HG03103 (cell line): ENCODE measurements around the gene ZNF84.

Experiments
- ATAC-seq: cut with Tn5 transposase; IDR thresholded peaks from one replicate; pipeline ENCODE4 v1.9.1; 2021; ENCODE audit warnings: low read depth; ENCODE audit not compliant: unreplicated experiment

ZNF84 gene

DNA sequence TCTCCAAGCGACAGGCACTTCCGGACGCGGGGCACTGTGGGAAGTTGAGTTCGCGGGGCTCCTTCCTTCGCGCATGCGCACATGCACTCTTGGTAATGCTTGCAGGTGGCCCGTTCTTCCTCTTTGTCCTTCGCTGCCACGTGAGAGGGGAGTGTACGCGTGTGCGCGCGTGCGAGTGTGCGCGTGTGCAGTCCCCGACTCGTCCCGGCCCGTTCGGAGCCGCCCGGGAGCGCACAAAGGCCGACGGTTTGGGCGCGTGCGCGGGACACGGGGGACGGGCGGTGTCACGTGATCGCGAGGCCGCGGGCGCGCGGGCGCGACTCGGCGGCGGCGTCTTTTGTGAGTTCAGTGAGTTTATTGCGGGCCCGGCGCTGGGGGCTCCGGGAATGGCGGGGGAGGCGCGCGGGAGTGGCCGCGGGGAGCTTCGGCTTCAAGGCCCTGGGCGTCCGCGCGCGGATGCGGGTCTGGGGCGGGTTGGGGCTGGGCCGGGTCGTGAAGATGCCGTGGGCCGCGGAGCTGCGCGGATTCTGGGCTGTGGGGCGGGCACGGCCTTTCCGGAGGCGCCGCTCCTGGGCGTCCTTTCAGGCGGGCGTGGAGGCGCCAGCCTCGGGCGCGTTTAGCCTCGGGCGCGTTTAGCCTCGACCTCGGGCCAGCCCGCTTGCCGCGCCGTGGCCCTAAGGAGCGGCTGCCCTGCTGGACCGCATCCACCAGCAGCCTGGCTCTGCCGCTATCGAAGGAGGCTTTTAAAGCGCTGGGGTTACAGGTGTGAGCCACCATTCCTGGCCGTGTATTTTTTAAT lies at the start of gene ZNF84:
TSS of gene ZNF84 (plus strand) at position 303 of the 799 bp plus-strand sequence. CDS start 3,959 bp downstream, outside the sequence.
- peak; percentile 85 for ATAC-seq

GRCh38 chr12:132998741-132999140 lies 38.6 kb upstream of the ZNF84 start:
- ATAC-seq = no peak

- no peak for ATAC-seq
Measured at GRCh38 chr12:133010657-133011297, 26.5 kb upstream of the ZNF84 start.

GRCh38 chr12:133023566-133023965 lies 13.7 kb upstream of the ZNF84 start:
- no peak for ATAC-seq

DNA sequence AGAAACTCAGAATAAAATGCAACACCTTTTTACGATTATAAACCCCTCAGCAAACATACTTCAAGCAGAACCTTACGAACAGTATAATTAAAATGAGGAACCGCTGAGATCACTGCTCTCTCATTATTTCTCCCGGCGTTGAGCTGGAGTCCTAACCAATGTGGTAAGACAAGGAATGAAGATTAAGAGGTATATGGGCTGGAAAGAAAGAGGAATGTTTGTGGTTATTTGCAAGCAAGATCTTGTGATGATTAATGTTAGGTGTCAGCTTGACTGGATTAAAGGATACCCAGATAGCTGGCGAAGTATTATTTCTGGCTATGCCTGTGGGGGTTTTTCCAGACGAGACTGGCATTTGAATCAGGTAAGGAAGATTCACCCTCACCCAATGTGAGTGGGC lies 10.3 kb upstream of the ZNF84 start:
- ATAC-seq = no peak

DNA sequence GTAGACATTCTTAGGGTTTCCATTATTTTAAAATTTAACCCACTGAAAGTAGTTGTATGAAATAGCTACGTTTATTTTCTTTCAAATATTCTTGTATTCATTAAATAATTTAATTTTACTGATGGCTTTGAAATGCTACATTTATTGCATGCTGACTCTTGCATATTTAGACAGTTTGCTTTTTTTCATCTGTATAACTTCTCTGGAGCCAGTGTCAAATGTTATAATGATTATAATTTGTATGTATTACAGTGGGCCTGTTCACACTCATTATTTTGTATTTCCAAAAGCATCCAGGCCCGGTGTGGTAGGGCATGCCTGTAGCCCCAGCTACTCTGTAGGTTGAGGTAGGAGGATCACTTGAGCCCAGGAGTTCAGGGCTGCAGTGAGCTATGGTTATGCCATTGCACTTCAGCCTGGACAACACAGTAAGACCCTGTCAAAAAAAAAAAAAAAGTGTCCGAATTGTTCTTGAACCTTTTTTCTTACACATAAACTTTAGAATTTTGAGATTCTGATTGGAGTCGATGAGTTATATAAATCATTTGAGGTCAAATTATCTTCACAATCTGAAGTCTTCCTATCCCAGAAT lies 905 bp downstream of the ZNF84 start:
- ATAC-seq = no peak

GRCh38 chr12:133046698-133047097 lies 9.4 kb downstream of the ZNF84 start:
- ATAC-seq = no peak

DNA sequence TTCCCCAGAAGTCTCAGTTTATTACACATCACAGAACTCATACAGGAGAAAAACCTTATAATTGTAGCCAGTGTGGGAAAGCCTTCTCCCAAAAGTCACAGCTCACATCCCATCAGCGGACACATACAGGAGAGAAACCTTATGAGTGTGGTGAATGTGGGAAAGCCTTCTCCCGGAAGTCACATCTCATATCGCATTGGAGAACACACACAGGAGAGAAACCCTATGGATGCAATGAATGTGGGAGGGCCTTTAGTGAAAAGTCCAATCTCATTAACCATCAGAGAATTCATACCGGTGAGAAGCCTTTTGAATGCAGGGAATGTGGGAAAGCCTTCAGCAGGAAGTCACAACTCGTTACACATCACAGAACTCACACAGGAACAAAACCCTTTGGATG lies 20.1 kb downstream of the ZNF84 start:
- no peak for ATAC-seq

DNA sequence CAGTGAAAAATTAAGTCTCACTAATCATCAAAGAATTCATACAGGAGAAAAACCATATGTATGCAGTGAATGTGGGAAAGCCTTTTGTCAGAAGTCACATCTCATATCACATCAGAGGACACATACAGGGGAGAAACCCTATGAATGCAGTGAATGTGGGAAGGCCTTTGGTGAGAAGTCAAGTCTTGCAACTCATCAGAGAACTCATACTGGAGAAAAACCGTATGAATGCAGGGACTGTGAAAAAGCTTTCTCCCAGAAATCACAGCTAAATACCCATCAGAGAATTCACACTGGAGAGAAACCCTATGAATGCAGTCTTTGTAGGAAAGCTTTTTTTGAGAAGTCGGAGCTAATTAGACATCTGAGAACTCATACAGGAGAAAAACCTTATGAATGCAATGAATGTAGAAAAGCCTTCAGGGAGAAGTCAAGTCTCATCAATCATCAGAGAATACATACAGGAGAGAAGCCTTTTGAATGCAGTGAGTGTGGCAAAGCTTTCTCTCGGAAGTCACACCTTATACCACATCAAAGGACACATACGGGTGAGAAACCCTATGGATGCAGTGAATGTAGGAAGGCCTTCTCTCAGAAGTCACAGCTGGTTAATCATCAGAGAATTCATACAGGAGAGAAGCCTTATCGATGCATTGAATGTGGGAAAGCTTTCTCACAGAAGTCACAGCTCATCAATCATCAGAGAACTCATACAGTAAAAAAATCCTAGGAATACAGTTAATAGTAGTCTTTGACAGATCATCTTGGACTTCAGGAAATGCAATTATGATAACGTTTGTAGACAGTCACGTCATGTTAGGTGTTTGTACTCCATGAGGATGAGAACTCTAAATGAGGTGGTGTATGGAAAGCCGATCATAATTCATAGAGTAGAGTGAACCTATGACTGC lies 21.1 kb downstream of the ZNF84 start:
- no peak for ATAC-seq

DNA sequence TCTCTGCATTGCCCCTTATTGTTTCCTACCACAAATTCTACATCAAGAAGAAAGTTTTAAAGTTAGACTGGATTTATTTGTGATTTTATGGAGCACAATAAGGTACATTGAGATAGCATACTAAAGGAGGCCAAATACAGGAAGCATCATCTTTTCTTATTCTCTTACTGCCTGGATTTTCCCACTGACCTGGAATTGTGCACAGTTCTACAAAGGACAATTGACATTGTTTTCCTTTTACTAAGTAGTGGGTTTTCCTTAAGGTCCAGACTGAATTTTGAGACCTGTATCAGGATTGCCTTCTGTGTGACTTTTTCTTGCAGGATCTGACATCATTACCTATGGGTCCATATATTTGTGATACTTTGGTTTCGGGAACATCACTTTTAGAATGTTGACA lies 24.6 kb downstream of the ZNF84 start:
- ATAC-seq = no peak

DNA sequence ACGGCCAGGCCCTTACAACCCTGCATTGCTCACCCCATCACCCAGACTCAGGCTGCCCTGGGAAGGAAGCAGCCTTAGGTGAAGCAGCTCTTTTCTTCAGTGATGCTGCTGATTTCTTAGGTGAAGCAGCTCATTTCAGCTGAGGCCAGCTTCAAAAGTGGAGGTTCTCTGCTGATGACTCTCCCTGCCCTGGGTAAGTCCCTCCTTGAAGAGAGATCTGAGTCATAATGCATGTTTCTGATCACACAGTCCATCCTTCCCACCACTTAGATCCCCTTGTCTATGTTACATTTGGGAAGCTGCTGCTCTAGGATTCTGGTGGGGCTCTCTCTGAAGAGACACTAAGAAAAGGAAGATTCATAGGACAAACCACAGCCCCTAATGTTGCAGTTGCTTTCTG lies 26.2 kb downstream of the ZNF84 start:
- ATAC-seq = no peak

- ATAC-seq = no peak
Measured at GRCh38 chr12:133073836-133074235, 36.5 kb downstream of the ZNF84 start.

- peak; percentile 64 for ATAC-seq
Measured at GRCh38 chr12:133080026-133080367, 42.7 kb downstream of the ZNF84 start.

- peak; percentile 73 for ATAC-seq
Measured at GRCh38 chr12:133080368-133081158, 43.3 kb downstream of the ZNF84 start, which contains the start of gene ZNF140. Gene ZNF140, plus strand, starts transcription at chr12:133080923. Its CDS starts 398 bp downstream, at chr12:133081321.

GRCh38 chr12:133081159-133081780 lies 44.0 kb downstream of the ZNF84 start:
- no peak for ATAC-seq

DNA sequence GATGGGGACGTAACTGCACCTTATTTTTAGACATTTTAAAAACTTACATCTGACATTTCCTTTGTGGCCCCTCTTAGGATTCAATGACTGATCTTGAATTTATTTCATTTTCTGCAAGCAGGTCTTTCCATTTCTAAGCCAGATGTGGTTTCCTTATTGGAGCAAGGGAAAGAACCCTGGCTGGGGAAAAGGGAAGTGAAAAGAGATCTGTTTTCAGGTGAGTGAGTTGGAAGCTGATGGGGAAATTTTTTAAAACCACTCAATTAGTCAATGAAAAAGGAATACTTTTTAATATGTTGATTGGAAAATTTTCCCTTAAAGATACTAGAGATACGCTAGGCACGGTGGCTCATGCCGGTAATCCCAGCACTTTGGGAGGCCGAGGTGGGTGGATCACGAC lies 46.0 kb downstream of the ZNF84 start:
- no peak for ATAC-seq

GRCh38 chr12:133105620-133106019 lies 68.3 kb downstream of the ZNF84 start:
- no peak for ATAC-seq

DNA sequence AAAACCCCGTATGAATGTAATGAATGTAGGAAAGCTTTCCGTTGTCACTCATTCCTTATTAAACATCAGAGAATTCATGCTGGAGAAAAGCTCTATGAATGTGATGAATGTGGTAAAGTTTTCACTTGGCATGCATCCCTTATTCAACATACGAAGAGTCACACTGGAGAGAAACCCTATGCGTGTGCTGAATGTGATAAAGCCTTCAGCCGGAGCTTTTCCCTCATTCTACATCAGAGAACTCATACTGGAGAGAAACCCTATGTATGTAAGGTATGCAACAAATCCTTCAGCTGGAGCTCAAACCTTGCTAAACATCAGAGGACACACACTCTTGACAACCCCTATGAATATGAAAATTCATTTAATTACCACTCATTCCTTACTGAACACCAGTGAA lies 68.9 kb downstream of the ZNF84 start:
- no peak for ATAC-seq

DNA sequence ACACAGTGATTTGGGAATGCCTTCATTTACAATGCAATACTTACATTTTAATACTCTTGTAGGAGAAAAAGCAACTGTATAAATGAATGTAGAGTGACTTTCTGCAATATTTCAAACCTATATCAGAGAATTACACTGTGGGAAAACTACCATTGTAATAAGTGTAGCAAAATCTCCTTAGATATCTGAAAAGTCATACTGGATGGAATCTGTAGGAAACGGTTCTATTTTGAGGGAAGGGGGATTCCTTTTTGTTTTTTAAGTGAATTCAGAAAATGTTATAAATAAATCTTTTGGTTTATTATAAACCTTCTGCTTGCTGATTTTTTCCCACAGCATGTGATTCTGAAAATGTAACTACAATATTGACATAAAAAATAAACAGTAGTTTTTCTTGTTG lies 69.8 kb downstream of the ZNF84 start:
- no peak for ATAC-seq
